Measurements from ENCODE around the gene UBE2E1.

UBE2E1 gene

DNA sequence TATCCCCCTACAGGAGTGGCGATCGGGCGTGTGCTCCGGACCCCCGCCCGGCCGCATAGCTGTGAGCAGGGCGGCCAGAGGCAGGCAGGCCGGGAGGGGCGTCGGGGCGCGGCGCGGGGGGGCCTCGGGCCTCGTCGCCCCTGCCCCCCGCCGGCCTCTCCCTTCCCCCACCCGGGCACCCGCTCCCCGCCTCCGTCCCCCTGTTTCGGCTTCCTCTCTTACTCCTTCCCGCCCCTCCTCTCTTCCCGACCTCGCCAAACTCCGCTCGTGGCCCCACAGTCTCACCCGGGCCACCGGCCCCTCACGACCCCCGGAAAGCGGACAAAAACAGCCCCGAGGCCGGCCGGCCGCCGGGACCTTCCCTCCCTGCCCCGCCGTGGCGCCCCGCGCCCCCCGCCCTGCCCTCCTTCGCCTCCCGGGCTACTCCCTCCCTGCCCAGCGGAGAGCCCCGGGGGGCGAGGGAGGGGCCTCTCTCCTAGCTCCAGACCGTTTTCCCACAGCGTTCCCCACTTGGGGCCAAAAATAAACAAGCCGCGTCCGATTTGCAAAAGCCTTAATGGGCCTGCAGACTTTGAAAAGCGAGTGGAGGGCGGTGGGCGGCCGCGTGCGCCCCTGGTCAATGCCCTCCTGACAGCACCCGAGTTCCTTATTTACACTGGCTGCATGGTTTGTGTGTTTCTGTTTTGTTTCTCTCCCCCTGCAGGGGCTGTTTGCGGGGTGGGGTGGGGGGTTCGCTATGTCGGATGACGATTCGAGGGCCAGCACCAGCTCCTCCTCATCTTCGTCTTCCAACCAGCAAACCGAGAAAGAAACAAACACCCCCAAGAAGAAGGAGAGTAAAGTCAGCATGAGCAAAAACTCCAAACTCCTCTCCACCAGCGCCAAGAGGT lies 1.0 kb downstream of the UBE2E1 start:
- Histone ChIP-seq H3K4me1 (ENCODE audit: control insufficient read depth in 5 of 5, insufficient read depth in 5 of 5, low read length in 5 of 5) (peaks cover 3 to 40% (median 38%) of the 10 kb centered on the region in 5 donors), H3K9ac (ENCODE audit: low read length in 5 of 5) (peak overlapping the region; percentile 71 to 87 (median 79)), H3K36me3 (ENCODE audit: control insufficient read depth in 5 of 5, insufficient read depth in 5 of 5, low read length in 5 of 5) (no peaks in the 10 kb centered on the region), H3K27ac (ENCODE audit: low read depth, low read length) (peak overlapping the region; percentile 82), H3K27me3 (ENCODE audit: control insufficient read depth in 5 of 5, insufficient read depth in 4 of 5, low read length in 5 of 5) (no peaks in the 10 kb centered on the region), H3K9me3 (ENCODE audit: control insufficient read depth in 5 of 5, low read length in 5 of 5) (no peaks in the 10 kb centered on the region), H3K4me3 (ENCODE audit: low read depth in 1 of 5, low read length in 5 of 5) (peak overlapping the region; percentile 68 to 87 (median 77))

- Histone ChIP-seq H3K27me3 (ENCODE audit: control insufficient read depth in 5 of 5, insufficient read depth in 4 of 5, low read length in 5 of 5) (no peaks in the 10 kb centered on the region), H3K27ac (ENCODE audit: low read depth, low read length) (peak overlapping the region; percentile 82), H3K4me3 (ENCODE audit: low read depth in 1 of 5, low read length in 5 of 5) (peak overlapping the region; percentile 68 to 87 (median 77)), H3K9ac (ENCODE audit: low read length in 5 of 5) (peak overlapping the region; percentile 71 to 87 (median 79)), H3K36me3 (ENCODE audit: control insufficient read depth in 5 of 5, insufficient read depth in 5 of 5, low read length in 5 of 5) (peaks cover 0 to under 1% (median 0%) of the 10 kb centered on the region in 5 donors), H3K4me1 (ENCODE audit: control insufficient read depth in 5 of 5, insufficient read depth in 5 of 5, low read length in 5 of 5) (peaks cover 3 to 40% (median 38%) of the 10 kb centered on the region in 5 donors), H3K9me3 (ENCODE audit: control insufficient read depth in 5 of 5, low read length in 5 of 5) (no peaks in the 10 kb centered on the region)
Measured at GRCh38 chr3:23807424-23808015, 1.8 kb downstream of the UBE2E1 start.

DNA sequence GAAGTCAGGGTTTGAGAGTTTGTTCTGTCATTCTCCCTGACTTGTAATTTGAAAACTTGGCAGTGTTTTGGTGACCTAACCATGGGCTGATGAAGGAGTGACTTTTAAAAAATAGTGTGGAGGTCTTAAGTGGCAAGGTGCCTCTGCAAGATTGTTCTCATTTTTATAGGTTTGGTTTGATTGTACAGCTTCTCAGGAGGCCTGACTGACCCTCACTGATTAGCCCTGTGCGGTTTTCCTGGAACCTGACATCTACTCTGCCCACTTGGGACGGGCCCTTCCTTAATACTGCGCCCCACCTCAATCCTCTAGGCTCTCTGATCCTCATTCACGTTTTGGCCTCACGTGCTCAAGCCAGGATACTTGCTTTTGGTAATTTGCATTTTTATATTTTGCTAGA lies 2.8 kb downstream of the UBE2E1 start:
- H3K36me3 ChIP-seq (ENCODE audit: control insufficient read depth in 5 of 5, insufficient read depth in 5 of 5, low read length in 5 of 5): peaks cover 0 to 3% (median 0%) of the 10 kb centered on the region in 5 donors
- no peaks in the 10 kb centered on the region for H3K27me3 ChIP-seq (ENCODE audit: control insufficient read depth in 5 of 5, insufficient read depth in 4 of 5, low read length in 5 of 5)
- no peaks in the 10 kb centered on the region for H3K9me3 ChIP-seq (ENCODE audit: control insufficient read depth in 5 of 5, low read length in 5 of 5)
- H3K27ac ChIP-seq (ENCODE audit: low read depth, low read length): peak overlapping the region; percentile 12
- no peak overlapping the region for H3K4me3 ChIP-seq (ENCODE audit: low read depth in 1 of 5, low read length in 5 of 5)
- H3K4me1 ChIP-seq (ENCODE audit: control insufficient read depth in 5 of 5, insufficient read depth in 5 of 5, low read length in 5 of 5): peaks cover 3 to 40% (median 38%) of the 10 kb centered on the region in 5 donors
- peak overlapping the region in 1 of 5 donors; percentile 4 for H3K9ac ChIP-seq (ENCODE audit: low read length in 5 of 5)

- Histone ChIP-seq H3K4me3 (ENCODE audit: low read depth in 1 of 5, low read length in 5 of 5) (no peak overlapping the region), H3K4me1 (ENCODE audit: control insufficient read depth in 5 of 5, insufficient read depth in 5 of 5, low read length in 5 of 5) (peaks cover 3 to 40% (median 38%) of the 10 kb centered on the region in 5 donors), H3K36me3 (ENCODE audit: control insufficient read depth in 5 of 5, insufficient read depth in 5 of 5, low read length in 5 of 5) (peaks cover 0 to 3% (median 0%) of the 10 kb centered on the region in 5 donors), H3K27ac (ENCODE audit: low read depth, low read length) (peak overlapping the region; percentile 79), H3K27me3 (ENCODE audit: control insufficient read depth in 5 of 5, insufficient read depth in 4 of 5, low read length in 5 of 5) (no peaks in the 10 kb centered on the region), H3K9ac (ENCODE audit: low read length in 5 of 5) (no peak overlapping the region), H3K9me3 (ENCODE audit: control insufficient read depth in 5 of 5, low read length in 5 of 5) (no peaks in the 10 kb centered on the region)
Measured at GRCh38 chr3:23809294-23809693, 3.5 kb downstream of the UBE2E1 start.

- Histone ChIP-seq H3K27ac (ENCODE audit: low read depth, low read length) (peak overlapping the region; percentile 79), H3K4me1 (ENCODE audit: control insufficient read depth in 5 of 5, insufficient read depth in 5 of 5, low read length in 5 of 5) (peaks cover 3 to 40% (median 38%) of the 10 kb centered on the region in 5 donors), H3K9me3 (ENCODE audit: control insufficient read depth in 5 of 5, low read length in 5 of 5) (no peaks in the 10 kb centered on the region), H3K9ac (ENCODE audit: low read length in 5 of 5) (peak overlapping the region; percentile 57 to 88 (median 82)), H3K4me3 (ENCODE audit: low read depth in 1 of 5, low read length in 5 of 5) (peak overlapping the region; percentile 62 to 80 (median 72)), H3K36me3 (ENCODE audit: control insufficient read depth in 5 of 5, insufficient read depth in 5 of 5, low read length in 5 of 5) (peaks cover 0 to 3% (median 0%) of the 10 kb centered on the region in 5 donors), H3K27me3 (ENCODE audit: control insufficient read depth in 5 of 5, insufficient read depth in 4 of 5, low read length in 5 of 5) (no peaks in the 10 kb centered on the region)
Measured at GRCh38 chr3:23809840-23810342, 4.1 kb downstream of the UBE2E1 start.

GRCh38 chr3:23810343-23811184 lies 4.8 kb downstream of the UBE2E1 start:
- Histone ChIP-seq H3K9me3 (ENCODE audit: control insufficient read depth in 5 of 5, low read length in 5 of 5) (no peaks in the 10 kb centered on the region), H3K27ac (ENCODE audit: low read depth, low read length) (peak overlapping the region; percentile 79), H3K9ac (ENCODE audit: low read length in 5 of 5) (peak overlapping the region; percentile 75 to 88 (median 82)), H3K27me3 (ENCODE audit: control insufficient read depth in 5 of 5, insufficient read depth in 4 of 5, low read length in 5 of 5) (no peaks in the 10 kb centered on the region), H3K4me1 (ENCODE audit: control insufficient read depth in 5 of 5, insufficient read depth in 5 of 5, low read length in 5 of 5) (peaks cover 3 to 38% (median 36%) of the 10 kb centered on the region in 5 donors), H3K36me3 (ENCODE audit: control insufficient read depth in 5 of 5, insufficient read depth in 5 of 5, low read length in 5 of 5) (peaks cover 0 to 3% (median 0%) of the 10 kb centered on the region in 5 donors), H3K4me3 (ENCODE audit: low read depth in 1 of 5, low read length in 5 of 5) (peak overlapping the region; percentile 62 to 83 (median 73))

DNA sequence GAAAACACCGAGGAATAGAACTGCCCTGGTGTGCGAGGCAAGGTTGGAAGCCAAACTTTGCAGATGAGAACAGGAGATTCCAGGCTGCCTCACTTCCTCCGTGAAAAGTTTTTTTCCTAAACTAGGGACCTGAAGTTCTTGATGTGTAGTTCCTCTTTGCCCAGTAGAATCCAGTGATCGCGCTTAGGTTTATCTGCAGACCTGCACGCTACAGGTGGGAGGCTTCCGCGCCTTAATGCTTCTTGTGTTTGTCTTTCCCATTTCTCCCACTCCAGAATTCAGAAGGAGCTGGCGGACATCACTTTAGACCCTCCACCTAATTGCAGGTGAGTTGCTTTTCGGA lies 5.4 kb downstream of the UBE2E1 start:
- Histone ChIP-seq H3K36me3 (ENCODE audit: control insufficient read depth in 5 of 5, insufficient read depth in 5 of 5, low read length in 5 of 5) (peaks cover 0 to 3% (median 0%) of the 10 kb centered on the region in 5 donors), H3K9me3 (ENCODE audit: control insufficient read depth in 5 of 5, low read length in 5 of 5) (no peaks in the 10 kb centered on the region), H3K4me1 (ENCODE audit: control insufficient read depth in 5 of 5, insufficient read depth in 5 of 5, low read length in 5 of 5) (peaks cover 3 to 41% (median 36%) of the 10 kb centered on the region in 5 donors), H3K27me3 (ENCODE audit: control insufficient read depth in 5 of 5, insufficient read depth in 4 of 5, low read length in 5 of 5) (no peaks in the 10 kb centered on the region), H3K27ac (ENCODE audit: low read depth, low read length) (peak overlapping the region; percentile 79), H3K4me3 (ENCODE audit: low read depth in 1 of 5, low read length in 5 of 5) (peak overlapping the region; percentile 62 to 83 (median 73)), H3K9ac (ENCODE audit: low read length in 5 of 5) (peak overlapping the region; percentile 63 to 86 (median 79))

- H3K4me1 ChIP-seq (ENCODE audit: control insufficient read depth in 5 of 5, insufficient read depth in 5 of 5, low read length in 5 of 5): peaks cover 3 to 42% (median 35%) of the 10 kb centered on the region in 5 donors
- H3K4me3 ChIP-seq (ENCODE audit: low read depth in 1 of 5, low read length in 5 of 5): no peak overlapping the region
- H3K36me3 ChIP-seq (ENCODE audit: control insufficient read depth in 5 of 5, insufficient read depth in 5 of 5, low read length in 5 of 5): peaks cover 0 to 3% (median 0%) of the 10 kb centered on the region in 5 donors
- H3K27me3 ChIP-seq (ENCODE audit: control insufficient read depth in 5 of 5, insufficient read depth in 4 of 5, low read length in 5 of 5): no peaks in the 10 kb centered on the region
- H3K27ac ChIP-seq (ENCODE audit: low read depth, low read length): no peak overlapping the region
- no peaks in the 10 kb centered on the region for H3K9me3 ChIP-seq (ENCODE audit: control insufficient read depth in 5 of 5, low read length in 5 of 5)
- H3K9ac ChIP-seq (ENCODE audit: low read length in 5 of 5): no peak overlapping the region
Measured at GRCh38 chr3:23811919-23812318, 6.2 kb downstream of the UBE2E1 start.

GRCh38 chr3:23815879-23816278 lies 10.1 kb downstream of the UBE2E1 start:
- Histone ChIP-seq H3K36me3 (ENCODE audit: control insufficient read depth in 5 of 5, insufficient read depth in 5 of 5, low read length in 5 of 5) (peaks cover 0 to 3% (median 0%) of the 10 kb centered on the region in 5 donors), H3K9ac (ENCODE audit: low read length in 5 of 5) (no peak overlapping the region), H3K9me3 (ENCODE audit: control insufficient read depth in 5 of 5, low read length in 5 of 5) (no peaks in the 10 kb centered on the region), H3K4me1 (ENCODE audit: control insufficient read depth in 5 of 5, insufficient read depth in 5 of 5, low read length in 5 of 5) (peaks cover 3 to 25% (median 15%) of the 10 kb centered on the region in 5 donors), H3K4me3 (ENCODE audit: low read depth in 1 of 5, low read length in 5 of 5) (no peak overlapping the region), H3K27ac (ENCODE audit: low read depth, low read length) (no peak overlapping the region), H3K27me3 (ENCODE audit: control insufficient read depth in 5 of 5, insufficient read depth in 4 of 5, low read length in 5 of 5) (no peaks in the 10 kb centered on the region)
